GM18508 (cell line): Measurements from ENCODE around the gene WFIKKN1.

Experiments
- ATAC-seq: cut with Tn5 transposase; IDR thresholded peaks from one replicate; pipeline ENCODE4 v1.9.1; 2021; ENCODE audit warnings: moderate number of reproducible peaks; ENCODE audit not compliant: insufficient read depth, unreplicated experiment

Gene WFIKKN1

GRCh38 chr16:652454-653305 lies 21.9 kb downstream of the WFIKKN1 start:
- ATAC-seq = no peak

- no peak for ATAC-seq
These were observed 23.2 kb downstream of the WFIKKN1 start for GRCh38 chr16:654034-654433.

- no peak for ATAC-seq
These were observed 26.7 kb downstream of the WFIKKN1 start for GRCh38 chr16:657487-657886.

DNA sequence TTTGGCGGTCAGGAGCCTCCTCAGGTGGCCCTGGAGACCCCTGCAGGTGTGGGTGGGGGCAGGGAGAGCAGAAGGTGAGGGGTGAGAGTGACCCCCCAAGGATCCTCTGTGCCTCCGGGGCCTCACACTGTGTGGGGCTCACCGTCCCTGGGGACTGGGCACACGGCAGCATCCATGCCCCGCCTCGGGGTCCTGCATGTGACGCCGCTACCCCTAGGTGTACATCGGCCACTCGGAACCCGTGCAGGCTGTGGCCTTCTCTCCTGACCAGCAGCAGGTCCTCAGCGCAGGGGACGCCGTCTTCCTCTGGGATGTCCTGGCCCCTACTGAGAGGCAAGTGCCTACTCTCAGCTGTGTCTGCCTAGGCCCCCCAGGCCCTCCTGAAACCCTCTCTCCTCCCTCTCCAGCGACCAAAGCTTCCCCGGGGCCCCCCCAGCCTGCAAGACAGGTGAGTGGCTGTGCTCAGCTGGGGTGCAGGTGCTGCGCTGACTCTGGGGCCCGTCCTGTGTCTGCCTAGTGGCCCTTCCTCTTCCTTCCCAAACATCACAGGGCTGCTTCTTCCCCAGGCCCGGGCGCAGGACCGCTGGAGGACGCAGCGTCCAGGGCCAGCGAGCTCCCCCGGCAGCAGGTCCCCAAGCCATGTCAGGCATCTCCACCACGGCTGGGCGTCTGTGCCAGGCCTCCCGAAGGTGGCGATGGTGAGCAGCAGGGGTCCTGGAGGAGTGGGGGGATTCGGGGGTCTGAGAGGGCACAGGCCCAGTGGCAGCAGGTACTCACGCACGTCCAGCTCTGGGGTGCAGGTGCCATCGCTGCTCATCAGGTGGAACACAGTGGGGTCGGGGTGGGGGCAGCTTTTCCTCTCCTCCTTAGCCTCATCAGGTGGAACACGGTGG lies 28.1 kb downstream of the WFIKKN1 start:
- no peak for ATAC-seq

DNA sequence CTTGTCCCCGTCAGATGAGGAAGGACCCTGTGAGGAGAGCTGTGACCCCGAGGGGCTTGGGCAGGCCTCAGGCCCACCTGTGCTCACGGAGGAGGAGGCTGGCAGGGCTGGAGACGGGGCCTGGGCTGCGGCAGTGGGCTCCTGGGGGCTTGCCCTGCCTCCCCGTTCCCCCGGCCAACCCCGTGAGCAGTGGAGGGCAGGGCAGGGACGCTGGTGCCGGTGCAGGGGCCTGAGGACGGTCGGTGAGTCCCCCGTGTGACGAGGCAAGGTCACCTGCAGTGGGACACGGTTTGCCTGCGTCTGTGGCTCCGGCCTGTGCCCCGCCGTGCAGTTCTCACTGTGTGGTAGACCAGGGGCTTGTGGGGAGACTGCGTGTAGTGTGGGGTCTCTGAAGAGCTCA lies 28.8 kb downstream of the WFIKKN1 start:
- no peak for ATAC-seq

DNA sequence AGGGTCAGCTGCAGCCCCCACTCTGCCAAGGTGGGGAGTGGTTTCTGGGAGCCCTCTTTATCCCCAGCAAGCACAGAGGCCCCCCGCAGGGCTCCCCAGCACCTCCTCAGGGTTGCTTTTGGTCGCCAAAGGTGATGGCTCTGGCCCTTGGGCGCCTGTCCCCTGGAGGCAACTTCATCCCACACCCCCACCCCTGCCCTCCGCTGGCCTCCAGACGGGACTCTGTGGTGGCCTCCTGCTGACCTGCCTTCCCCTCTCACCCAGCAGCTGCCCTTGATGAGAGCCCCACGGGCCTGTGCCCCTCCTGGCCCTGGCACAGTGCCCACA lies 29.3 kb downstream of the WFIKKN1 start:
- no peak for ATAC-seq

DNA sequence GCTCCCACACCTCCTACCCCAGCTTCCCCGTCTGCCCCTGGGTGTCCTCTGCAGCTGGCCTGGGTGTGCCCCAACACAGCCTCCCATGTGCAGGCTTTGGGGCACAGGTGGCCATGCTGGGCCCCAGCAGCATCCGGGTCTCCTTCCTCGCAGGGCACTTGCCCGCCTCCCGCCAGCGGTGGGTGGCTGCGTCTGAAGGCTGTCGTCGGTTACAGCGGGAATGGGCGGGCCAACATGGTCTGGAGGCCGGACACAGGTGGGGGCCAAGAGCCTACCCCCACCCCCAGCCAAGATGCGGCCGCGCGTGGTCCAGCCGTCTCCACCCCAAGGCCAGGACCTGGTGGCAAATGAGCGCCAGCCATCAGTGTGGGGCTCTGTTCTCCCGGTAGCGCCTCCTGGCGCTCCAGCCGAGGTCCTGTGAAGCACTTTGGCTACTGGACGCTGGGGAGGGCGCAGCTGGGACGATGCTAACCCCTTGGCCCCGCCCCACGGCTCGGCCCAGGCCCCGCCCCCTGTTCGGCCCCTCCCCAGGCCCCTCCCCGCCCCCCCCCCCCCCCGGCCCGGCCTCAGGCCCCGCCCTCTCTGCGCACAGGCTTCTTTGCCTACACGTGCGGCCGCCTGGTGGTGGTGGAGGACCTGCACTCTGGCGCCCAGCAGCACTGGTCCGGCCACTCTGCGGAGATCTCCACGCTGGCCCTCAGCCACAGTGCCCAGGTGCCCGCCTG lies 29.8 kb downstream of the WFIKKN1 start:
- no peak for ATAC-seq

- ATAC-seq = no peak
These were observed 30.5 kb downstream of the WFIKKN1 start for GRCh38 chr16:661184-661821.

DNA sequence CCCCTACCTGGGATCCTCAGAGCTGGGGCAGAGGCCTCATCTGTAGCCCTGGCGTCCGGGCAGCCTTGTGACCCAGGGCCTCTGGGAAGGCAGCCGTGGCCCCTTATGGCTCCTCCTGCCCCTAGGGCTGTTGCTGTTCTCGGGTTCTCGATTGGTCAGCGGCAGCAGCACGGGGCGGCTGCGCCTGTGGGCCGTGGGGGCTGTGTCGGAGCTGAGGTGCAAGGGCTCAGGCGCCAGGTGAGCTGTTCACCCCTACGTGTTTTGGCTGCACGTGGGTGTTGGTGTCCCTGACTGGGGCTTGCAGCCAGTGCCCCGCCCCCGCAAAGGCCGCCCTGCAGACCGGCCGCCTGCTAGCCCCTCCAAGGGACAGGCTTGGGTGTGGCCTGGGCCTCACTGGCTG lies 31.3 kb downstream of the WFIKKN1 start:
- no peak for ATAC-seq

GRCh38 chr16:662597-662996 lies 31.8 kb downstream of the WFIKKN1 start:
- ATAC-seq = no peak

DNA sequence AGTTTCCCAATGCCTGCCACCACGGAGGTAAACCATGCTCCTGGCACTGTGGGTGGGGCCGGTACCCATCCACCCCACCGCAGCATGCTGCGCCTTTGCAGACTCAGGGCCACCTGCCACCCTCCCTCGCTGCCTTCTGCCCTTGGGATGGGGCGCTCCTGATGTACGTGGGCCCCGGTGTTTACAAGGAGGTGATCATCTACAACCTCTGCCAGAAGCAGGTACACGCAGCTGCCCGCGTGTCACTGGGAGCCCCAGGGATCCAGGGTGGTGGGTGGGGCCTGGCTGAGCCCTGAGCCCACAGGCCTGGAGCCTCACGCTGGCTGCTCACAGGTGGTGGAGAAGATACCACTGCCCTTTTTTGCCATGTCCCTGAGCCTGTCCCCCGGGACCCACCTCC lies 35.8 kb downstream of the WFIKKN1 start:
- ATAC-seq = no peak

- no peak for ATAC-seq
These were observed 36.5 kb downstream of the WFIKKN1 start for GRCh38 chr16:667113-667779.

DNA sequence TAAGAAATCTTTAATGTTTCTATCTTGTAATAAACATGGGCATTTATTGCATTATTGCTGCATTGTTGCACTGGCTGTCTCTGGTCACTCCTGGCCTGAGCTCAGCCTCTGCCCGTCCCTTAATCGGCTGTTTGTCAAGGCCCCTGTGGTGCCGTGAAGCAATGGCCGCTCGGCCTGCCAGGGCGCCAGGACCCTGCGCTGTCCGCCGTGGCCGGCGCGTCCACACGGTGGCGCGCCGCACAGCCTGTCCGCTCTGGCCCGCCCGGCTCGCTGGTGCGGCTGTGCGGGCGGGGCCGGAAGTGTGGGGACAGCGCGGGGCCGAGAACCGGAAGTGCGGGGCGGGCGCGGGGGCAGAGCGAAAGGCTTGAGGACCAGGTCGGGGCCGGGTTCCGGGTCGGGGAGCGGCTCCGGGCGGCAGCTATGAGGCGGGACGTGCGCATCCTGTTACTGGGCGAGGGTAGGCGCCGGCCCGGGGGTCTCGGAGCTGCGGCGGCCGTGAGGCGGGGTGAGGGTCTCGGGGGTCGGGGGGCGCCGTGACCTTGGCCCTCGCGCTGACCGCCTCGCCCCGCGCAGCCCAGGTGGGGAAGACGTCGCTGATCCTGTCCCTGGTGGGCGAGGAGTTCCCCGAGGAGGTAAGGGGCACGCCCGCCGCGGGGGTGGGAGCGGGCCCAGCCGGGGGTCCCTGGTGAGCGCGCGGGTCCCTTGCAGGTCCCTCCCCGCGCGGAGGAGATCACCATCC lies 37.2 kb downstream of the WFIKKN1 start, which contains the start of gene RHOT2:
Gene RHOT2 (plus strand): TSS at position 353 of the 739 bp plus-strand sequence. CDS start 68 bp downstream, at position 421.
- no peak for ATAC-seq

DNA sequence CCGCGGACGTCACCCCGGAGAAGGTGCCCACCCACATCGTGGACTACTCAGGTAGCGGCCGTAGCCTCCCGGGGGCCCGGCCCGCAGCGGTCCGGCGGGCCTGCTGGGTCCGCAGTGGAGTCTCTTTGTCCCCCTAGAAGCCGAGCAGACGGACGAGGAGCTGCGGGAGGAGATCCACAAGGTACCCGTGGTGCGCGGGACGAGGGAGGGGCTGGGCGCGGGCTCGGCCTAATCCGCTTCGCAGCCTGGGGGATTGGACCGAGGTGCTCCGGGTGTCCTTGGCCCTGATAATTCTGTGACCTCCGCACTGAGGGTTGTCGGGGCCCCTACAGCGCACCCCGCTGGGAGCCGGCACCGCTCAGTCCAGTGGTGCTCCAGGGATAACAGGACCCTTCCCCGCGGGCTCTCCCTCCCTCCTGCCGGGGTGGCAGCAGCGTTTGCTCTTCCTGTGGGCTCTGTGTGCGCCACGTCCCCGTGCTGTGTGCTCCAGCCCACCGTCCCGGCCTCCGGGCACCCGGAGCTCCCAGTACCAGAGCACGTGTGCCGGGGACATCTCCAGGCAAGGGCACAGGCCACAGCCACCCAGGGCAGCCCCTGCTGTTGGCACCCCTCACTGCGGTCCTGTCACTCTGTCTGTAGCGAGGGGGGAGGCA lies 37.9 kb downstream of the WFIKKN1 start:
- no peak for ATAC-seq

DNA sequence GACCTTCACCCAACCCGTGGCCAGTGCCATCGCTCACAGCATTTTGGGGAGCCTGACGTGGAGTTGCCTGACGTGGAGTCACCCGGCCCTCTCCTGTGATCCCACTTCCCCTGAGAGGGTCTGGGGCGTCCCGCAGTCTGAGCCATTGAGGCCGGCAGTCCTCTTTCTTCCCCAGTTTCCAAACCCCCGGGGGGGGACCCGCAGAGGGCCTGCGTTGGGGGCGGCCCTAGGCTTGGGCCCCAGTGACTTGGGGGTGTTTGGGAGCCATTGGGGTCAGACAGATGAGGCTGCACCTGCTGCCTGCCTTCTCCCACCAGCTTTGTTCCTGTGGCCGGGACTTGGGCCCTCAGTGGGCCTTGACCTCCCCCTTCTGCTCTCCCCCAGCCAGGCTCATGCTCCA lies 38.9 kb downstream of the WFIKKN1 start:
- no peak for ATAC-seq

- no peak for ATAC-seq
These were observed 39.9 kb downstream of the WFIKKN1 start for GRCh38 chr16:670485-671352.

DNA sequence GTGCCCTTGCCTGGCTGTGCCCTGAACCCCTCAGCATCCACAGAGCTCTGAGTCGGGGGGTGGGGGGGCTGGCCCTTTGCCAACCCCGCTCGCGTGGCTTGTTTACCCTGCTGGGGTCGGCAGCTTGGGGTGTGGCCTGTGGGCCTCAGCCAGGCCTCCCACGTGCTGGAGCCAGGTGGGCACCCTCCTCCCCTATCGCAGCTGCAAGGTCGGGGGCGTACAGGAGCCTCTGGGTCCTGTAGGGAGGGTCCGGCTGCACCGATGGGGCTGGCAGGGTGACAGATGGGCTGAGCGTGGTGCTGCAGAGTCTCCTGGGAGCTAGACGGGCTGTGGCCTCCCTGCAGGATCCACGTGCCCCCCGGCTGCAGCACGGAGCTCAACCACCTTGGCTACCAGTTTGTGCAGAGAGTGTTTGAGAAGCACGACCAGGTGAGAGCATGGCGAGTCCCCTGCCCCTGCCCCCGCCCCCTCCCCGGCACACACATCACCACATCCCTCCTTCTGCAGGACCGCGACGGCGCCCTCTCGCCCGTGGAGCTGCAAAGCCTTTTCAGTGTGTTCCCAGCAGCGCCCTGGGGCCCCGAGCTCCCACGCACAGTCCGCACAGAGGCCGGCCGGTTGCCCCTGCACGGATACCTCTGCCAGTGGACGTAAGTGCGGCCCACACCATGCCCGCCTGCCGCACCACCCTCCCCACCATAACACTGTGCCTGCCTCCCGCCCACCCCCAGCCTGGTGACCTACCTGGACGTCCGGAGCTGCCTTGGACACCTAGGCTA lies 40.8 kb downstream of the WFIKKN1 start:
- ATAC-seq = no peak
